Right atrium auricular region (tissue), 2 donors: ENCODE results near the gene CCDC149. TPM values are rescaled to one million over a fixed set of nuclear protein-coding genes. Genes with fewer than 3 reads are reported as not detected.

Source experiments
- DNase-seq: peaks from one replicate; pipeline ENCODE4 v3.0.0-alpha.2; 2019; ENCODE audit warnings: low spot score
- H3K27ac ChIP-seq, 2 donors: fragments of 200-600 bp; sonication (generic); 1 replicate in 1 of 2; 2 replicates in 1 of 2; pipeline ENCODE4 v1.5.1; 2016 to 2019
- H3K27me3 ChIP-seq, 2 donors: fragments of 200-600 bp; sonication (generic); one replicate each; pipeline versions ENCODE4 v1.5.1 to v1.6.0; 2017 to 2019
- H3K36me3 ChIP-seq: fragments of 200-600 bp; sonication (generic); one replicate; pipeline ENCODE4 v1.5.1; 2016
- H3K4me1 ChIP-seq, 2 donors: fragments of 200-600 bp; sonication (generic); one replicate each; pipeline versions ENCODE4 v1.5.1 to v1.6.0; 2017 to 2019
- H3K4me3 ChIP-seq, 2 donors: fragments of 200-600 bp; sonication (generic); 1 replicate in 1 of 2; 2 replicates in 1 of 2; pipeline ENCODE4 v1.5.1; 2017 to 2019; ENCODE audit warnings: mild to moderate bottlenecking in 1 of 2, moderate library complexity in 1 of 2
- H3K9me3 ChIP-seq, 2 donors: fragments of 200-600 bp; sonication (generic); one replicate each; pipeline ENCODE4 v1.5.1; 2019
- total RNA-seq, 2 donors: library from RNA; depleted of rRNA; stranded (reverse); fragments of >200 nt; gene quantifications; one replicate each; pipeline ENCODE4 v1.1.0, GENCODE V29; 2016
- TF ChIP-seq, protein P1 (sequence below), 2 donors: fragments of 200-600 bp; sonication (generic); IDR thresholded peaks; one replicate each; pipeline ENCODE4 v1.5.1; 2019; ENCODE audit warnings: antibody characterized with exemption in 2 of 2

CCDC149 gene
- total RNA-seq, 2 donors from 2014 or later = 6.7 to 7.0 TPM

DNA sequence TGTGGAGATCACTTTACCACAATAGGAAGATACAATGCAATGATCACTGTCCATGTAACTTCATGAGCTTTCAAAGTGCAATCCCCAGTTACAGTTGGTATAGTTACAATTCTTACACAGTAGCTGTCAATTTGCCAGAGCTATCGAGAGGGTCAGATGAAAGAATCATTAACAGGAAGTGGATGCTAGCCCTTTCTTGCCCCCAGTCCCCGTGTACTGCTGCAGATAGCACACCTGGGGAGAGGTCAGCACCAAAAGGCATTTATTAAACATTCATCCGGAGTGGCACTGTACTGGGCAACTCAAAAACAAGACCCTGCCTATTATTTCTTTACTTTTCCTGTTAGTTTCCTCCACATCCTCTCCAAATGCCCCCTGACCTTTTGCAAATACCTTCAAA is 69.7 kb downstream of the CCDC149 start:
- H3K9me3 ChIP-seq = no peaks in the 10 kb centered on the region
- H3K4me1 ChIP-seq = peaks cover 0 to 16% of the 10 kb centered on the region in 2 donors
- no peak overlapping the region for H3K4me3 ChIP-seq
- H3K27ac ChIP-seq = no peak overlapping the region
- TF ChIP-seq, protein P1, sequence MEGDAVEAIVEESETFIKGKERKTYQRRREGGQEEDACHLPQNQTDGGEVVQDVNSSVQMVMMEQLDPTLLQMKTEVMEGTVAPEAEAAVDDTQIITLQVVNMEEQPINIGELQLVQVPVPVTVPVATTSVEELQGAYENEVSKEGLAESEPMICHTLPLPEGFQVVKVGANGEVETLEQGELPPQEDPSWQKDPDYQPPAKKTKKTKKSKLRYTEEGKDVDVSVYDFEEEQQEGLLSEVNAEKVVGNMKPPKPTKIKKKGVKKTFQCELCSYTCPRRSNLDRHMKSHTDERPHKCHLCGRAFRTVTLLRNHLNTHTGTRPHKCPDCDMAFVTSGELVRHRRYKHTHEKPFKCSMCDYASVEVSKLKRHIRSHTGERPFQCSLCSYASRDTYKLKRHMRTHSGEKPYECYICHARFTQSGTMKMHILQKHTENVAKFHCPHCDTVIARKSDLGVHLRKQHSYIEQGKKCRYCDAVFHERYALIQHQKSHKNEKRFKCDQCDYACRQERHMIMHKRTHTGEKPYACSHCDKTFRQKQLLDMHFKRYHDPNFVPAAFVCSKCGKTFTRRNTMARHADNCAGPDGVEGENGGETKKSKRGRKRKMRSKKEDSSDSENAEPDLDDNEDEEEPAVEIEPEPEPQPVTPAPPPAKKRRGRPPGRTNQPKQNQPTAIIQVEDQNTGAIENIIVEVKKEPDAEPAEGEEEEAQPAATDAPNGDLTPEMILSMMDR (IDR thresholded peaks at IDR 0.05) = no peak
- DNase-seq = no peak
- no peaks in the 10 kb centered on the region for H3K27me3 ChIP-seq
- H3K36me3 ChIP-seq = no peaks in the 10 kb centered on the region

DNA sequence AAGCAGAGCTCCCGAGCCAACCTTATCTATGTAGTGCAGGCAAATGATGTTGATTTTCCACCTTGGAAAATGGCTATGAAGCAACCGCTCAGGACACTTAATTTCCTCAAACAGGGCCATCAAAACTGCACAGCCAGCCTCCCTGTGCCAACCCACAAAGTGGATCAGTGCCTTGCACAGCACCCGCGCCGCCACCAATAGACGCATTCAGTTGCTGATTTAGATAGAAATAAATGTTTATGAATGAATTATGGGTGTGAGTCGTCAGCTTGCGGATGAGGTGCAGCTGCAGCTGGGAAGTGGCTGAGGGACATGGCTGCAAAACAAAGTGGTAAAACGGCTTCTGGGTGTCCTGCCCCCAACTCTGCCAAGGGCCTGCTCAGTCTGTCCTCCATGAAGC is 70.5 kb downstream of the CCDC149 start:
- peaks cover 0 to 16% of the 10 kb centered on the region in 2 donors for H3K4me1 ChIP-seq
- H3K9me3 ChIP-seq = no peaks in the 10 kb centered on the region
- TF ChIP-seq, protein P1 (IDR thresholded peaks at IDR 0.05) = no peak
- H3K4me3 ChIP-seq = no peak overlapping the region
- no peaks in the 10 kb centered on the region for H3K36me3 ChIP-seq
- no peak overlapping the region for H3K27ac ChIP-seq
- DNase-seq = no peak
- H3K27me3 ChIP-seq = no peaks in the 10 kb centered on the region

DNA sequence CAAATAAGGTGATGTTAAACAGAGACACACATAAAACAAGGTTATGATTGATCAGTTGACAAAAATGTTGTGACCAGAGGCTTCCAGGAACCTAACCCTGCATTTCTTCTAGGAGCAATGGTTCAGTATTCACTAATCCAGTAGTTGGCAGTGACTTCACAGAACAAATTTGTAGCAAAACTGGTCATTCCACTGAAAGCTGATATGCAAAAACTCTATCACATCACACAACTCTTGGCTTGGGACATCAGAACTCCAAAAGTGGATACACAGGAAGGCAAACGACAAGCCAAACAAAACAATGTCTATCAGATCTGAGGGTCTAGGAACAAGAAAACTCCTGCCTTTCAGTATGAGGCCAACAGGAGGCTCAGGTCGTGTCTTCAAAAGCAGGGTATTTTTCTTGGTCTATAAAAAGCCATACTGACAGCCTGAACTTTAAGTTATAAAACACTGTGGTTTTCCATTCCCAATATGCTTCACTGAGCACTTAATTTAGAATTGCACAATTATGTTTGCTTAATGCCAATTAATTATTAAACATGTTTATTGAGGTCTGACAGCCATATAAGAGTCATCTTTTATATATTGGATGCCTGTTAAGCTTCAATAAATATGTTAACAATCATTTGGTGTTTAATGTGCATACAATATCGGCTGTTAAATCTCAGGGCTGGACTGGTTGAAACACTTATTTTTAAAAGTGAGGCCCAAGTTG is 71.9 kb downstream of the CCDC149 start:
- TF ChIP-seq, protein P1 (IDR thresholded peaks at IDR 0.05) = no peak
- DNase-seq = no peak
- H3K9me3 ChIP-seq = no peaks in the 10 kb centered on the region
- peaks cover 0 to 19% of the 10 kb centered on the region in 2 donors for H3K4me1 ChIP-seq
- no peak overlapping the region for H3K27ac ChIP-seq
- H3K4me3 ChIP-seq = no peak overlapping the region
- no peaks in the 10 kb centered on the region for H3K27me3 ChIP-seq
- H3K36me3 ChIP-seq = no peaks in the 10 kb centered on the region

DNA sequence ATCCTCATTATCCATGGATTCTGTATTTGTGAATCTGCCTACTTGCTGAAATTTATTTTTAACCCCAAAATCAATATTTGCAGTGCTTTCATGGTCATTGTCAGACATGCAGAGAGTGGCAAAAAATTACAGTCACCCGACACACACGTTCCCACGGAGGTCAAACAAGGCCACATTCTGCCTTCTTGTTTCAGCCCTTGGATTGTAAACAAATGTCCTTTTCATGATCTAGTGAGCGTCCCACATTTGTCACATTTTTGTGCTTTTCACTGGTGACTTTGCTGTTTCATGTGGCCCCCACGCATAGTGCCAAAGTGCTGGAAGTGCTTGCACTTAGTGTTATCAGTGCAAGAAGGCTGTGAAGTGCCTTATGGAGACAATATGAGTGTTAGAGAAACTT is 72.5 kb downstream of the CCDC149 start:
- TF ChIP-seq, protein P1 (IDR thresholded peaks at IDR 0.05) = no peak
- H3K27ac ChIP-seq = no peak overlapping the region
- H3K4me1 ChIP-seq = peaks cover 0 to 21% of the 10 kb centered on the region in 2 donors
- H3K9me3 ChIP-seq = no peaks in the 10 kb centered on the region
- no peak for DNase-seq
- no peak overlapping the region for H3K4me3 ChIP-seq
- no peaks in the 10 kb centered on the region for H3K27me3 ChIP-seq
- no peaks in the 10 kb centered on the region for H3K36me3 ChIP-seq

DNA sequence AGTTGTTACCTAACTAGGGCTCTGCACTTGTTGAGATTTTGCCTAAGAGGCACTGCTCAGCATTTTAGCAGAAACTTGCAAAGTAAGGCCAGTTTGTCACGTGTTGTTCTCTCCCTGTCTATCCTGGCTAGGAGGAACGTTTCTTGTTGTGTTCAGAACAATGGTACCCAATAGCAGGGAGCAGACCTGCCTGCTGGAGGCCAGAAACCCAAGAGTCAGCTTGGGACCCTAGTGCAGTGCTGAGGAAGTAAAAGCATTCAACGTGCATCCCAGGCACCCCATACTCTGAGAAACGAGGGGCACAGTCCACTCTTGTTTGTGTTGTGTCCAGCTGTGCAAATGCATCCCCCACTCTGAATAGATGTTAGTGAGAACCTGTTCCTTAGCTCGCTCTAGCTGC is 75.1 kb downstream of the CCDC149 start:
- Histone ChIP-seq H3K9me3 (no peaks in the 10 kb centered on the region), H3K4me1 (peaks cover 0 to 15% of the 10 kb centered on the region in 2 donors), H3K27ac (no peak overlapping the region), H3K27me3 (no peaks in the 10 kb centered on the region), H3K36me3 (no peaks in the 10 kb centered on the region), H3K4me3 (no peak overlapping the region)
- DNase-seq = no peak
- TF ChIP-seq, protein P1 (IDR thresholded peaks at IDR 0.05) = no peak

DNA sequence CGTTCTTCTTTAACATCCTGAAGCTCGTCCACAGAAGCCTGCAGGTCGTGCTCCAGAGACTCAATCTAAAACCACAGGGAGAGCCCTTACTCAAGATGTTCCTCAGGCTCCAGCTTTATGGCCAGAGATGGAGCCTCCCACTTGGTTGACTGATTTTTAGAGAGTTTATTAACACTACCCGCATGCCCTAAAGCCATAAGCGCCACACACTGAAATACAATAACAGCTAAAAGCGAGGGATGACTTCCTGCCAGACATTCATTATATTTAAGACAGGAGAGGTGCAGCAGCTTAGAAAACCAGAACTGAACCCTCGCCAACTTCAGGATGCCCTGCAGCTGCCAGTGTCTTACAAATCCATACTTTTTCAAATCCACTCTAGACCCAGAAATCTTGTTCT is 75.5 kb downstream of the CCDC149 start:
- DNase-seq = no peak
- H3K36me3 ChIP-seq = no peaks in the 10 kb centered on the region
- H3K27ac ChIP-seq = no peak overlapping the region

More for the DNA sequence above, 75.5 kb downstream of the CCDC149 start:
- TF ChIP-seq, protein P1 (IDR thresholded peaks at IDR 0.05) = no peak
- no peaks in the 10 kb centered on the region for H3K27me3 ChIP-seq
- no peaks in the 10 kb centered on the region for H3K9me3 ChIP-seq
- H3K4me3 ChIP-seq = no peak overlapping the region
- peaks cover 0 to 15% of the 10 kb centered on the region in 2 donors for H3K4me1 ChIP-seq
